CD4-positive, CD25-positive, alpha-beta regulatory T cell (primary cell): ENCODE data around the gene LSM14B. TPM values are rescaled to one million over a fixed set of nuclear protein-coding genes. Genes with fewer than 3 reads are reported as not detected.

Source experiments
- ATAC-seq, 2 donors: fragments of 150-1000 bp; cut with Tn5 transposase; one replicate each; pipeline ENCODE4 v1.10.0; 2021; ENCODE audit warnings: low read depth in 2 of 2, moderate number of reproducible peaks in 2 of 2, moderate library complexity in 1 of 2
- DNase-seq, 3 donors: peaks; one replicate each; pipeline versions ENCODE4 v3.0.0 to v3.0.0-alpha.2; 2012 to 2022; ENCODE audit warnings: mixed read lengths in 1 of 3
- H3K27ac ChIP-seq: one replicate; pipeline ENCODE4 v1.7.0; 2013; ENCODE audit warnings: mild to moderate bottlenecking, low read length; ENCODE audit not compliant: insufficient read depth, poor library complexity, severe bottlenecking
- H3K27me3 ChIP-seq: one replicate; pipeline ENCODE4 v1.7.0; 2013; ENCODE audit warnings: low read length; ENCODE audit not compliant: control insufficient read depth, insufficient read depth
- H3K36me3 ChIP-seq: one replicate; pipeline ENCODE4 v1.7.0; 2013; ENCODE audit warnings: mild to moderate bottlenecking, low read length, moderate library complexity; ENCODE audit not compliant: control insufficient read depth, insufficient read depth
- H3K4me1 ChIP-seq: 2 replicates; pipeline ENCODE4 v1.7.0; 2013; ENCODE audit warnings: mild to moderate bottlenecking, low read length; ENCODE audit not compliant: insufficient read depth, control insufficient read depth, poor library complexity, severe bottlenecking
- H3K4me3 ChIP-seq: one replicate; pipeline ENCODE4 v1.7.0; 2013; ENCODE audit warnings: low read depth, mild to moderate bottlenecking, low read length, moderate library complexity
- H3K9me3 ChIP-seq, 2 experiments: 1 replicate in 1 of 2; 2 replicates in 1 of 2; pipeline ENCODE4 v1.7.0; 2013; ENCODE audit warnings: low read length in 2 of 2, mild to moderate bottlenecking in 1 of 2, moderate library complexity in 1 of 2; ENCODE audit not compliant: control insufficient read depth in 2 of 2
- H3K27ac Mint-ChIP-seq, 3 donors: one replicate each; pipeline ENCODE4 v1.8.0; 2020 to 2022; ENCODE audit warnings: mild to moderate bottlenecking in 3 of 3, mixed read lengths in 3 of 3, moderate library complexity in 2 of 3
- H3K27me3 Mint-ChIP-seq: one replicate; pipeline ENCODE4 v1.8.0; 2022; ENCODE audit warnings: mild to moderate bottlenecking, mixed read lengths
- H3K36me3 Mint-ChIP-seq: one replicate; pipeline ENCODE4 v1.8.0; 2020; ENCODE audit warnings: mixed read lengths
- H3K4me1 Mint-ChIP-seq, 4 donors: one replicate each; pipeline ENCODE4 v1.8.0; 2020 to 2022; ENCODE audit warnings: mixed read lengths in 4 of 4, mild to moderate bottlenecking in 1 of 4
- H3K4me3 Mint-ChIP-seq, 4 donors: one replicate each; pipeline ENCODE4 v1.8.0; 2020 to 2022; ENCODE audit warnings: mild to moderate bottlenecking in 4 of 4, mixed read lengths in 4 of 4, moderate library complexity in 3 of 4
- H3K9me3 Mint-ChIP-seq, 7 donors: one replicate each; pipeline ENCODE4 v1.8.0; 2020 to 2022; ENCODE audit warnings: mixed read lengths in 7 of 7, mild to moderate bottlenecking in 3 of 7, moderate library complexity in 2 of 7
- polyA plus RNA-seq, 4 donors: library from polyadenylated mRNA; unstranded; fragments of 300-500 nt; fragmentation: Illumina TruSeq; gene quantifications; one replicate each; pipeline ENCODE4 v1.2.3, GENCODE V29; 2021
- total RNA-seq: library from RNA; stranded (reverse); gene quantifications from one replicate; pipeline ENCODE4 v1.2.3, GENCODE V29; 2022

Gene LSM14B
- total and polyA plus RNA-seq, 5 donors from 2014 or later = 0.65 to 33.7 (median 1.2) TPM

GRCh38 chr20:62119591-62120364 lies 2.5 kb upstream of the LSM14B start:
- DNase-seq (no peak), ATAC-seq (no peak)
- Mint-ChIP-seq H3K4me3 (peak overlapping the region; percentile 46 to 93 (median 92)), H3K27me3 (peaks cover 7% of the 10 kb centered on the region), H3K4me1 (peaks cover 4 to 55% (median 32%) of the 10 kb centered on the region in 4 donors), H3K27ac (peak overlapping the region; percentile 49 to 97 (median 92)), H3K36me3 (peaks cover 6% of the 10 kb centered on the region), H3K9me3 (peaks cover 0 to 7% (median 0%) of the 10 kb centered on the region in 7 donors)
- Histone ChIP-seq H3K4me3 (no peak overlapping the region), H3K9me3 (peaks cover 0 to 5% of the 10 kb centered on the region in 2 experiments), H3K27me3 (no peaks in the 10 kb centered on the region), H3K36me3 (peaks cover 4% of the 10 kb centered on the region), H3K27ac (no peak overlapping the region), H3K4me1 (peaks cover 48% of the 10 kb centered on the region)

DNA sequence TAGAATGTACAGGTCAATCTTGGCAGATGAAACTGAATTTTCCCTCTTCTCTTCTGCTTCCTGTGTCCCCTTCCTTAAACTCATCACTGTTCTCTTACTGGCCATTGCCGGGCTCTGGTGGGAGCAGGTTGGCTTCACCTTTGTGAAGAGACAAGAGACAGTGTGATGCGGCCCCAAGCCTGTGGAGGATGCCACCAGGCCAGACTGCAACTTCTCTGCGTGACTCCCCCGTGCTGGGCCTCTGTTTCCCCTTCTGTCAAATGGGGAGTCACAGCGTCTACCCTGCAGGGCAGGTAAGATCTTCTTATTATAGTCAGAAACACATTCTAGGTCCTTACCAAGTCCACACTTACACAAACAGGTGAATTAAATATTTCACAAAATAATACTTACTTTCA lies 1.9 kb upstream of the LSM14B start:
- no peak for DNase-seq
- Histone ChIP-seq H3K36me3 (peaks cover 9% of the 10 kb centered on the region), H3K4me3 (no peak overlapping the region), H3K9me3 (no peaks in the 10 kb centered on the region), H3K27ac (peak overlapping the region; percentile 90), H3K27me3 (no peaks in the 10 kb centered on the region), H3K4me1 (peaks cover 48% of the 10 kb centered on the region)
- Mint-ChIP-seq H3K27me3 (peaks cover 7% of the 10 kb centered on the region), H3K36me3 (peaks cover 6% of the 10 kb centered on the region), H3K4me3 (peak overlapping the region; percentile 64 to 93 (median 92)), H3K4me1 (peaks cover 4 to 60% (median 32%) of the 10 kb centered on the region in 4 donors), H3K27ac (peak overlapping the region in 2 of 3 donors; percentile 92 to 97), H3K9me3 (peaks cover 0 to 7% (median 0%) of the 10 kb centered on the region in 7 donors)
- ATAC-seq = no peak

- Mint-ChIP-seq H3K36me3 (peaks cover 6% of the 10 kb centered on the region), H3K27me3 (peaks cover 7% of the 10 kb centered on the region), H3K4me1 (peaks cover 4 to 58% (median 32%) of the 10 kb centered on the region in 4 donors), H3K4me3 (peak overlapping the region; percentile 92 to 93 (median 92)), H3K27ac (peak overlapping the region; percentile 29 to 97 (median 92)), H3K9me3 (peaks cover 0 to 7% (median 0%) of the 10 kb centered on the region in 7 donors)
- Histone ChIP-seq H3K4me1 (peaks cover 48% of the 10 kb centered on the region), H3K9me3 (no peaks in the 10 kb centered on the region), H3K27me3 (no peaks in the 10 kb centered on the region), H3K27ac (peak overlapping the region; percentile 90), H3K4me3 (peak overlapping the region; percentile 31), H3K36me3 (peaks cover 16% of the 10 kb centered on the region)
- no peak for ATAC-seq
- peak in 2 of 3 donors; percentile 17 to 19 for DNase-seq
Observed at GRCh38 chr20:62120990-62121775, 1.1 kb upstream of the LSM14B start.

- peak overlapping the region; percentile 73 to 95 (median 88) for H3K4me3 Mint-ChIP-seq
- Histone ChIP-seq H3K36me3 (peaks cover 33% of the 10 kb centered on the region), H3K4me3 (peak overlapping the region; percentile 64), H3K4me1 (peaks cover 35% of the 10 kb centered on the region), H3K27me3 (no peaks in the 10 kb centered on the region), H3K27ac (peak overlapping the region; percentile 55), H3K9me3 (no peaks in the 10 kb centered on the region)
- DNase-seq = peak; percentile 34 to 44 (median 39)
- no peaks in the 10 kb centered on the region for H3K27me3 Mint-ChIP-seq
- peaks cover 4 to 63% (median 35%) of the 10 kb centered on the region in 4 donors for H3K4me1 Mint-ChIP-seq
- H3K9me3 Mint-ChIP-seq = no peaks in the 10 kb centered on the region
- peak in 1 of 2 donors; percentile 6 for ATAC-seq
- H3K27ac Mint-ChIP-seq = peak overlapping the region in 2 of 3 donors; percentile 67 to 87
- peaks cover 19% of the 10 kb centered on the region for H3K36me3 Mint-ChIP-seq
Observed at GRCh38 chr20:62122654-62123449, 577 bp downstream of the LSM14B start.

DNA sequence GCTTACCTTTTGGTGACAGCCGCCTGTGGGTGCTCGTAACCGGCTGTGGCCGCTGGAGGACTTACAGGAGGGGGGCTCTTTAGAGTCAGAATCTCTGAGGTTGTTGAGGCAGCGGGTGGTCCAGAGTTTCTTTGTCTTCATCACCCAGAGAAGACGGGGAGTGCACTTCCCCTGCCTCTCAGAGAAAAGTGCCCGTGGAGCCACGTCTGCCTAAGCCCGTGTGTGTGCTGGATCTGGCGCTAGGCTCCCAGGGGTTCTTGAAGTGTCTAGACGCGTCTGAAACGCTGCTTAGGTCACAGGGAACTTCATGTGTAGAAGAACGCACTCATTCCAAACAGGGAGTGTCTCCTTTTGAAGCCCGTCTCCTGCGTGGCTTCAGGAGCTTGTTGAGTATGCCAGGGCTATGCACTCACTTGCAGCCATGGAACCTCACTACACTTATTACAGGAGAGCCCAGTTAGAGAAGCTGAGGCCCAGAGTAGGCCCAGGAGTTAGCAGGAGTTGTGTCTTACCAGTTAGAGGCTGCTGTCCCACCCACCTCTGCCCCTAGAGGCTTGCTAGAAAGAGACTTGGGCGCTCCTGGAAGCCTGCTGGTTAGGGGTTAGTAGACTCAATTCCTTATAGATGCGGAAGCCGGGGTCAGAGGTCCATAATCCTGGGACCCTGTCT lies 1.3 kb downstream of the LSM14B start:
- no peaks in the 10 kb centered on the region for H3K27me3 Mint-ChIP-seq
- H3K36me3 Mint-ChIP-seq = peaks cover 26% of the 10 kb centered on the region
- H3K27ac Mint-ChIP-seq = peak overlapping the region in 2 of 3 donors; percentile 67 to 87
- ATAC-seq = no peak
- no peak for DNase-seq
- Histone ChIP-seq H3K27ac (peak overlapping the region; percentile 55), H3K4me3 (peak overlapping the region; percentile 64), H3K27me3 (no peaks in the 10 kb centered on the region), H3K4me1 (peaks cover 28% of the 10 kb centered on the region), H3K9me3 (no peaks in the 10 kb centered on the region), H3K36me3 (peaks cover 40% of the 10 kb centered on the region)
- H3K9me3 Mint-ChIP-seq = no peaks in the 10 kb centered on the region
- peak overlapping the region; percentile 73 to 95 (median 88) for H3K4me3 Mint-ChIP-seq
- peaks cover 5 to 62% (median 40%) of the 10 kb centered on the region in 4 donors for H3K4me1 Mint-ChIP-seq

GRCh38 chr20:62126141-62126540 lies 3.9 kb downstream of the LSM14B start:
- peaks cover 7 to 46% (median 35%) of the 10 kb centered on the region in 4 donors for H3K4me1 Mint-ChIP-seq

More at GRCh38 chr20:62126141-62126540, 3.9 kb downstream of the LSM14B start:
- H3K36me3 ChIP-seq = peaks cover 65% of the 10 kb centered on the region
- no peak overlapping the region for H3K4me3 ChIP-seq
- H3K4me1 ChIP-seq = peaks cover 25% of the 10 kb centered on the region
- Mint-ChIP-seq H3K9me3 (no peaks in the 10 kb centered on the region), H3K36me3 (peaks cover 33% of the 10 kb centered on the region), H3K27me3 (no peaks in the 10 kb centered on the region), H3K4me3 (no peak overlapping the region), H3K27ac (no peak overlapping the region)
- H3K9me3 ChIP-seq = no peaks in the 10 kb centered on the region
- DNase-seq (no peak), ATAC-seq (no peak)
- no peak overlapping the region for H3K27ac ChIP-seq
- no peaks in the 10 kb centered on the region for H3K27me3 ChIP-seq
